ENCODE results near the gene SARS1. TPM values are rescaled to one million over a fixed set of nuclear protein-coding genes. Genes with fewer than 3 reads are reported as not detected.

Gene SARS1
- total RNA-seq, 2 donors from 2014 or later, result 131 to 132 TPM

GRCh38 chr1:109267743-109268300, 54.1 kb downstream of the SARS1 start:
- intact Hi-C loops (cut with DNase I), result loop anchor here in 1 of 2 donors (10.0 kb wide), 1 partner anchor 267 kb away; the partner anchor contains the start of gene GPR61
- no peak for DNase-seq (ENCODE audit: low spot score)

- DNase-seq (ENCODE audit: low spot score), result no peak
- intact Hi-C loops (cut with DNase I), result loop anchor here in 1 of 2 donors (10.0 kb wide), 1 partner anchor 266 kb away; the partner anchor contains the start of gene GPR61
Observed at GRCh38 chr1:109268431-109269211, 54.9 kb downstream of the SARS1 start.

GRCh38 chr1:109269212-109269980, 55.7 kb downstream of the SARS1 start:
- peak; percentile 71 for DNase-seq (ENCODE audit: low spot score)
- intact Hi-C loops (cut with DNase I), result loop anchor here in 1 of 2 donors (10.0 kb wide), 1 partner anchor 265 kb away; the partner anchor contains the start of gene GPR61

GRCh38 chr1:109269981-109270622, 56.4 kb downstream of the SARS1 start:
- peak; percentile 78 for DNase-seq (ENCODE audit: low spot score)

GRCh38 chr1:109270623-109271317, 57.1 kb downstream of the SARS1 start:
- intact Hi-C loops (cut with DNase I), result no loop called here

More at GRCh38 chr1:109269981-109270622, 56.4 kb downstream of the SARS1 start:
- intact Hi-C loops (cut with DNase I), result loop anchor here in 1 of 2 donors (10.0 kb wide), 1 partner anchor 265 kb away; the partner anchor contains the start of gene GPR61

GRCh38 chr1:109271458-109271857, 57.7 kb downstream of the SARS1 start:
- DNase-seq (ENCODE audit: low spot score), result peak; percentile 60

More at GRCh38 chr1:109270623-109271317, 57.1 kb downstream of the SARS1 start:
- peak; percentile 71 for DNase-seq (ENCODE audit: low spot score)

GRCh38 chr1:109272021-109272799, 58.5 kb downstream of the SARS1 start:
- DNase-seq (ENCODE audit: low spot score), result peak; percentile 78
- intact Hi-C loops (cut with DNase I), result no loop called here

More at GRCh38 chr1:109271458-109271857, 57.7 kb downstream of the SARS1 start:
- intact Hi-C loops (cut with DNase I), result no loop called here

- intact Hi-C loops (cut with DNase I), result no loop called here
- no peak for DNase-seq (ENCODE audit: low spot score)
Observed at GRCh38 chr1:109272831-109273547, 59.3 kb downstream of the SARS1 start.

GRCh38 chr1:109273570-109274288, 60.0 kb downstream of the SARS1 start:
- intact Hi-C loops (cut with DNase I), result no loop called here

GRCh38 chr1:109274533-109275476, 61.1 kb downstream of the SARS1 start:
- intact Hi-C loops (cut with DNase I), result no loop called here
- no peak for DNase-seq (ENCODE audit: low spot score)

More at GRCh38 chr1:109273570-109274288, 60.0 kb downstream of the SARS1 start:
- DNase-seq (ENCODE audit: low spot score), result no peak

GRCh38 chr1:109275706-109276345, 62.1 kb downstream of the SARS1 start:
- no peak for DNase-seq (ENCODE audit: low spot score)
- intact Hi-C loops (cut with DNase I), result loop anchor here in 1 of 2 donors (2.0 kb wide), 1 partner anchor 123 kb away; no protein-coding TSS in a partner anchor

- intact Hi-C loops (cut with DNase I), result loop anchor here in 1 of 2 donors (2.0 kb wide), 1 partner anchor 121 kb away; no protein-coding TSS in a partner anchor
- DNase-seq (ENCODE audit: low spot score), result no peak
Observed at GRCh38 chr1:109277434-109278204, 63.9 kb downstream of the SARS1 start.

GRCh38 chr1:109279615-109280278, 66.0 kb downstream of the SARS1 start:
- intact Hi-C loops (cut with DNase I), result loop anchor here in 1 of 2 donors (2.0 kb wide), 1 partner anchor 119 kb away; no protein-coding TSS in a partner anchor
- no peak for DNase-seq (ENCODE audit: low spot score)
